ENCODE data around the gene C17orf107.

The C17orf107 gene

GRCh38 chr17:4881761-4882555, 17.4 kb upstream of the C17orf107 start:
- no peak overlapping the region for H3K4me3 ChIP-seq (ENCODE audit: low read length)
- H3K9me3 ChIP-seq (ENCODE audit: control insufficient read depth, low read length) = no peaks in the 10 kb centered on the region
- no peak overlapping the region for H3K9ac ChIP-seq (ENCODE audit: low read length)
- no peaks in the 10 kb centered on the region for H3K27me3 ChIP-seq (ENCODE audit: control insufficient read depth, insufficient read depth, low read length)
- no peaks in the 10 kb centered on the region for H3K4me1 ChIP-seq (ENCODE audit: control insufficient read depth, insufficient read depth, low read length)
- H3K36me3 ChIP-seq (ENCODE audit: control insufficient read depth, insufficient read depth, low read length) = peaks cover 19% of the 10 kb centered on the region

- Histone ChIP-seq H3K4me3 (ENCODE audit: low read length) (no peak overlapping the region), H3K4me1 (ENCODE audit: control insufficient read depth, insufficient read depth, low read length) (no peaks in the 10 kb centered on the region), H3K36me3 (ENCODE audit: control insufficient read depth, insufficient read depth, low read length) (peaks cover 21% of the 10 kb centered on the region), H3K9me3 (ENCODE audit: control insufficient read depth, low read length) (no peaks in the 10 kb centered on the region), H3K27me3 (ENCODE audit: control insufficient read depth, insufficient read depth, low read length) (no peaks in the 10 kb centered on the region), H3K9ac (ENCODE audit: low read length) (no peak overlapping the region)
Observed at GRCh38 chr17:4884489-4884888, 14.8 kb upstream of the C17orf107 start.

- Histone ChIP-seq H3K27me3 (ENCODE audit: control insufficient read depth, insufficient read depth, low read length) (no peaks in the 10 kb centered on the region), H3K9ac (ENCODE audit: low read length) (no peak overlapping the region), H3K9me3 (ENCODE audit: control insufficient read depth, low read length) (no peaks in the 10 kb centered on the region), H3K4me1 (ENCODE audit: control insufficient read depth, insufficient read depth, low read length) (no peaks in the 10 kb centered on the region), H3K36me3 (ENCODE audit: control insufficient read depth, insufficient read depth, low read length) (peaks cover 37% of the 10 kb centered on the region), H3K4me3 (ENCODE audit: low read length) (no peak overlapping the region)
Observed at GRCh38 chr17:4886830-4887229, 12.5 kb upstream of the C17orf107 start.

- no peaks in the 10 kb centered on the region for H3K9me3 ChIP-seq (ENCODE audit: control insufficient read depth, low read length)
- no peak overlapping the region for H3K4me3 ChIP-seq (ENCODE audit: low read length)
- H3K27me3 ChIP-seq (ENCODE audit: control insufficient read depth, insufficient read depth, low read length) = no peaks in the 10 kb centered on the region
- no peak overlapping the region for H3K9ac ChIP-seq (ENCODE audit: low read length)
- H3K36me3 ChIP-seq (ENCODE audit: control insufficient read depth, insufficient read depth, low read length) = peaks cover 41% of the 10 kb centered on the region
- no peaks in the 10 kb centered on the region for H3K4me1 ChIP-seq (ENCODE audit: control insufficient read depth, insufficient read depth, low read length)
Observed at GRCh38 chr17:4887581-4887980, 11.8 kb upstream of the C17orf107 start.

GRCh38 chr17:4891411-4892410, 7.6 kb upstream of the C17orf107 start:
- H3K9ac ChIP-seq (ENCODE audit: low read length) = no peak overlapping the region
- no peaks in the 10 kb centered on the region for H3K4me1 ChIP-seq (ENCODE audit: control insufficient read depth, insufficient read depth, low read length)
- H3K36me3 ChIP-seq (ENCODE audit: control insufficient read depth, insufficient read depth, low read length) = peaks cover 34% of the 10 kb centered on the region
- no peaks in the 10 kb centered on the region for H3K9me3 ChIP-seq (ENCODE audit: control insufficient read depth, low read length)
- no peak overlapping the region for H3K4me3 ChIP-seq (ENCODE audit: low read length)
- no peaks in the 10 kb centered on the region for H3K27me3 ChIP-seq (ENCODE audit: control insufficient read depth, insufficient read depth, low read length)

- no peaks in the 10 kb centered on the region for H3K9me3 ChIP-seq (ENCODE audit: control insufficient read depth, low read length)
- peaks cover 29% of the 10 kb centered on the region for H3K36me3 ChIP-seq (ENCODE audit: control insufficient read depth, insufficient read depth, low read length)
- no peak overlapping the region for H3K9ac ChIP-seq (ENCODE audit: low read length)
- H3K27me3 ChIP-seq (ENCODE audit: control insufficient read depth, insufficient read depth, low read length) = no peaks in the 10 kb centered on the region
- H3K4me1 ChIP-seq (ENCODE audit: control insufficient read depth, insufficient read depth, low read length) = no peaks in the 10 kb centered on the region
- no peak overlapping the region for H3K4me3 ChIP-seq (ENCODE audit: low read length)
Observed at GRCh38 chr17:4892499-4893221, 6.7 kb upstream of the C17orf107 start.

- Histone ChIP-seq H3K4me1 (ENCODE audit: control insufficient read depth, insufficient read depth, low read length) (no peaks in the 10 kb centered on the region), H3K36me3 (ENCODE audit: control insufficient read depth, insufficient read depth, low read length) (peaks cover 29% of the 10 kb centered on the region)
Observed at GRCh38 chr17:4893272-4893671, 6.1 kb upstream of the C17orf107 start.

GRCh38 chr17:4893721-4894560, 5.4 kb upstream of the C17orf107 start:
- no peak overlapping the region for H3K4me3 ChIP-seq (ENCODE audit: low read length)
- H3K9ac ChIP-seq (ENCODE audit: low read length) = no peak overlapping the region
- H3K4me1 ChIP-seq (ENCODE audit: control insufficient read depth, insufficient read depth, low read length) = peaks cover 3% of the 10 kb centered on the region
- peaks cover 29% of the 10 kb centered on the region for H3K36me3 ChIP-seq (ENCODE audit: control insufficient read depth, insufficient read depth, low read length)
- no peaks in the 10 kb centered on the region for H3K9me3 ChIP-seq (ENCODE audit: control insufficient read depth, low read length)
- H3K27me3 ChIP-seq (ENCODE audit: control insufficient read depth, insufficient read depth, low read length) = no peaks in the 10 kb centered on the region

More at GRCh38 chr17:4893272-4893671, 6.1 kb upstream of the C17orf107 start:
- no peak overlapping the region for H3K4me3 ChIP-seq (ENCODE audit: low read length)
- H3K9me3 ChIP-seq (ENCODE audit: control insufficient read depth, low read length) = no peaks in the 10 kb centered on the region
- no peak overlapping the region for H3K9ac ChIP-seq (ENCODE audit: low read length)
- no peaks in the 10 kb centered on the region for H3K27me3 ChIP-seq (ENCODE audit: control insufficient read depth, insufficient read depth, low read length)

GRCh38 chr17:4895121-4895520, 4.2 kb upstream of the C17orf107 start:
- Histone ChIP-seq H3K27me3 (ENCODE audit: control insufficient read depth, insufficient read depth, low read length) (peaks cover 6% of the 10 kb centered on the region), H3K4me1 (ENCODE audit: control insufficient read depth, insufficient read depth, low read length) (peaks cover 11% of the 10 kb centered on the region), H3K9ac (ENCODE audit: low read length) (no peak overlapping the region), H3K36me3 (ENCODE audit: control insufficient read depth, insufficient read depth, low read length) (peaks cover 29% of the 10 kb centered on the region), H3K9me3 (ENCODE audit: control insufficient read depth, low read length) (no peaks in the 10 kb centered on the region), H3K4me3 (ENCODE audit: low read length) (no peak overlapping the region)

- H3K9me3 ChIP-seq (ENCODE audit: control insufficient read depth, low read length) = no peaks in the 10 kb centered on the region
- H3K9ac ChIP-seq (ENCODE audit: low read length) = no peak overlapping the region
- H3K27me3 ChIP-seq (ENCODE audit: control insufficient read depth, insufficient read depth, low read length) = peaks cover 13% of the 10 kb centered on the region
- peaks cover 23% of the 10 kb centered on the region for H3K36me3 ChIP-seq (ENCODE audit: control insufficient read depth, insufficient read depth, low read length)
- peaks cover 18% of the 10 kb centered on the region for H3K4me1 ChIP-seq (ENCODE audit: control insufficient read depth, insufficient read depth, low read length)
- H3K4me3 ChIP-seq (ENCODE audit: low read length) = no peak overlapping the region
Observed at GRCh38 chr17:4895657-4896331, 3.5 kb upstream of the C17orf107 start.

Measured in mucosa of stomach (tissue), 1 donor.